GM18520 (cell line): Measurements from ENCODE around the gene IL36A.

Source experiments
- ATAC-seq: cut with Tn5 transposase; IDR thresholded peaks from one replicate; pipeline ENCODE4 v1.9.1; 2021; ENCODE audit not compliant: unreplicated experiment

Gene IL36A, protein sequence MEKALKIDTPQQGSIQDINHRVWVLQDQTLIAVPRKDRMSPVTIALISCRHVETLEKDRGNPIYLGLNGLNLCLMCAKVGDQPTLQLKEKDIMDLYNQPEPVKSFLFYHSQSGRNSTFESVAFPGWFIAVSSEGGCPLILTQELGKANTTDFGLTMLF

GRCh38 chr2:113005030-113005509, at the start of gene IL36A:
IL36A (plus strand) TSS chr2:113005459; CDS start chr2:113005872, 413 bp downstream.
- ATAC-seq, result no peak

DNA sequence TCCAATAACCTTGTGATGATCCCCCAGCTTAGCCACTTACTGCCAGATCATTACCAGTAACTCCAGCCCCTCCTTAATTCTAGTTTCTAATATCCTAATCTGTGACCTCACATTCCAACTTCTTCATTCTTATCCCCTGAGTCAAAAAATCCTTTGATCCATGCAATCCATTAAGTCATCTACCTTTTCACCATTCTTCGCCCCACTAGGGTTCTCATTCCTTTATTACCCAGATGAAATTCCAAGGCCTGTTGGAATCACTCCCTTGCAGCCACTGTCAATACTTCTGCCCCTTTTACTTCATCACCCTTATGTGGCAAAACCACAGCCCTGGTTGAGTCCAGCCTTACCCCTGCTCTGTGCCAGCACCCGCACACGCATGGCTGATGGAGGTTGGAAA, 47.7 kb upstream of the IL36A start:
- no peak for ATAC-seq

- ATAC-seq, result no peak
These were observed 46.7 kb upstream of the IL36A start for GRCh38 chr2:112958428-112959108.

GRCh38 chr2:112959109-112959812, 46.0 kb upstream of the IL36A start:
- no peak for ATAC-seq

DNA sequence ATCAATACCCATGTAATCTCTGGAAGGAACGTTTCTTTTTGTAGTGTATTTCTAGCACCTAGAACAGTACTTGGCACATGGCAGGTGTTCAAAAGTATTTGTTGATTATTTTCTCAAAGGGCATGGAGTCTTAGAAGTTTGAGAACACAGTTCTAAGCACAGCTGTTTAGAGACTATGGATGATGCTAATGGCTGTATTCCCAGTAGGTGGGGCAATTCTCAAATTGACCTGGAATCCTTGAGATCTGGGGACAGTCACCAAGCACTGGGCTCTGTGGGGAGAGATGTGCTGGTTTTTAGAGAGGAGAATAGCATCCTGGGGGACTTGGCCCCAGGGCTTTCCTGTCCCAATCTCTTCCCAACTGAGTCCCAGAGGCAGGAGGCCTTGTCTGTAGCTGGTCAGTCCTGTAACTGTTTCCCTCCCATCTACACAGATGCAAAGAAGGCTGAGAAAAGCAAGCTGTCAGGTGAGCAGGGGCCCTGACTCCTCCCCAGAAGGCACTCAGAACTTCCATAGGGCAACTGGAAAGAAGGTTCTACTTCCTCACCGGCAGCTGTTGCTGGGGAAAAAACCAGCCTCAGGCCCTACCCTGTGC, 44.9 kb upstream of the IL36A start:
- no peak for ATAC-seq

DNA sequence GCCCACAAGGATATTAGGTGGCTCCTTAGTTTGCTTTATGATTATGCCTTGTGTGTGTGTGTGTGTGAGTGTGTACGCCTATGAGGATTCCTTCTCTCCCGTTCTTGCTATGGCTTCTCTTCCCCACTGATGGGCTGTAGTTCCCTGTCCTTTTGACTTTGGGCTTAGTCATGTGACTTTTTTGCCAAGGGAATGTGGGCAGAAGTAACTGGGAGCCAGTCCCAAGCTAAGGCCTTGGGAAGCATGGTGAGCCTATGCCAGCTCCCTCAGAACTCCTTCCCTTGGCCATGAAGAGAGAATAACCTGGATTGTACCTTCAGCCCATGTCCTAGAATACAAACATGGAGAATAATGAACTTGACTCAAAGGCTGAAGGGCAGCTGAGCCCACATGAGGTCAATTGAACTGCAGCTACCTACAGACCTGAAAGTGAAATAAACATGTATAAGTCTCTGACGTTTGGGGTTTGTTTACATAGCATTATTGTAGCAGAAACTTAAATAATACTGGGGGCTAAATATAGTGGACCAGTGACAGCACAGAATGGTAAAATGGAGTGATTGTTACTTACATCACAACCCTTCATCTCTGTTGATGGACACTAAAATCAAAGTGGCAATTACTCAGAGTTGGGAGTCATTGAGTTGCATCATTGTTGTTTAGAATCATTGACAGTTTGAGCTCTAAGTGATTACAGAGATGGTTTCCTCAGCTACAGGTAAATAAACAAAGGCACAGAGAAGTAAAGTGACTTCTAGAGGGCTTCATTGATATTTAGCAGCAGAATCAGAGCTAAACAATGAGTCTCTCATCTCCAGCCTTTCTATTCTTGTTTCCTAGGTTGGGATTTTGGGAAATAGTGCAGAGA, 42.7 kb upstream of the IL36A start:
- no peak for ATAC-seq

DNA sequence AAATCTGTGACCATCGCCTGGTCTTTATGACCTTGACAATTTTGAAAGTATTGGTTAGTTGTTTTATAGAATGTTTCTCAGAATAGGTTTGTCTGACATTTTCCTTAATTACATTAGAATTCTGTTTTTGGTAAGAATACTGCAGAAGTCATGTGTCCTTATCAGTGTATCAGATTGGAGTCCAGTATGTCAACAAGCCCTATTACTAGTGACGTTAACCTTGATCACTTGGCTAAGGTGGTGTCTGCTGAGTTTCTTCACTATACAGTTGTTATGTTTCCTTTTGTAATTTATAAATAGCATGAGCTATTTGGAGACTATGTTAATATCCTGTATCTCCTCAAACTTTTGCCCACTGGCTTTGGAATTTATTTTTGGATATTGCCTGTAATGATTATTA, 38.2 kb upstream of the IL36A start:
- ATAC-seq, result no peak

- ATAC-seq, result no peak
These were observed 32.7 kb upstream of the IL36A start for GRCh38 chr2:112972423-112973086.

GRCh38 chr2:112973156-112973555, 32.1 kb upstream of the IL36A start:
- ATAC-seq, result no peak

- no peak for ATAC-seq
These were observed 27.7 kb upstream of the IL36A start, which contains the start of gene IL36G for GRCh38 chr2:112977559-112978056. IL36G (plus strand) TSS chr2:112978006; CDS start chr2:112978639, 633 bp downstream.

DNA sequence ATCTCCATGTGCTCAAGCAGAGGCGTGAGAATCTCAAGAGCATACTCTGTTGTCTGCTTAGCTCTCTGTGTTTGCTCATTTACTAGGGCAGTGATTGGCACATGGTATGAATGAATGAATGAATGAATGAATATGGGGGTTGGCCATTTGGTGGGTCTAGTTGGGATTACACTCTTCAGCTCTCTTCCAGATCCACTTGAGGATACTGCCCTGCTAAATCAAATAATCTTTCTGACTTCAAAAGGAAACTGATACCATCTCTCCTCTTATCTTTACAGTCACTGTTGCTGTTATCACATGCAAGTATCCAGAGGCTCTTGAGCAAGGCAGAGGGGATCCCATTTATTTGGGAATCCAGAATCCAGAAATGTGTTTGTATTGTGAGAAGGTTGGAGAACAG, 25.5 kb upstream of the IL36A start:
- ATAC-seq, result no peak

GRCh38 chr2:112980537-112980936, 24.7 kb upstream of the IL36A start:
- no peak for ATAC-seq

- ATAC-seq, result no peak
These were observed 20.2 kb upstream of the IL36A start for GRCh38 chr2:112985090-112985489.

GRCh38 chr2:112989611-112990010, 15.6 kb upstream of the IL36A start:
- no peak for ATAC-seq

- no peak for ATAC-seq
These were observed 11.4 kb upstream of the IL36A start for GRCh38 chr2:112993831-112994230.

DNA sequence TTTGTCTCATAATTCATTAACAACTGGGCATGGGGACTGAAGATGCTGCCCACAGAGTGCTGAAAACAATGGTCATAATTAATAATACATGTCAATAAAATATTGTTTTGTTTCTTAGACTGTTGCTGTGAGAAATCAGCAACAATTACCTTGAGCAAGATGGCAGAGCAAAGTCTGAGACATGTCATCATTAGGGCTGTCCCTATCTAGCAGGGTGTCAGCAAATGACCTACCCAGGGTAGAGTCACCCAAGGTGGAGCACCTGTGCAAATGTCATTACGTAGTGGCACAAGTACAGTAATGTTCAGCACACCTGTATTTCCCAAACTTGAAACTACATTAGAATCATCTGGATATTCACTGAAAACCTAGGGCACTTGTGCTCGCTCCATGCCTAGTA, 10.6 kb upstream of the IL36A start:
- ATAC-seq, result no peak

GRCh38 chr2:112995346-112995920, 9.8 kb upstream of the IL36A start:
- no peak for ATAC-seq

GRCh38 chr2:112996635-112997034, 8.6 kb upstream of the IL36A start:
- ATAC-seq, result no peak

GRCh38 chr2:112997151-112997550, 8.1 kb upstream of the IL36A start:
- ATAC-seq, result no peak

GRCh38 chr2:113000436-113000835, 4.8 kb upstream of the IL36A start:
- no peak for ATAC-seq
